Endometrial microvascular endothelial cells (primary cell): ENCODE measurements around the gene BCL2L1. TPM values are rescaled to one million over a fixed set of nuclear protein-coding genes. Genes with fewer than 3 reads are reported as not detected.
"Not testable (repeated sequence)": the region's sequence is repeated elsewhere in the genome, so short reads cannot be mapped to it uniquely, and the experiment has no call there.

Experiments
- in situ Hi-C: cut with HindIII; loops from 2 replicates; pipeline ENCODE4 v1.10.0; 2017; ENCODE audit warnings: low sequenced_read_pairs, low pct_unique_long_range_greater_than_20kb; ENCODE audit errors: inconsistent ontology term
- total RNA-seq: library from RNA; depleted of rRNA; stranded (reverse); fragments of >200 nt; gene quantifications from one replicate; pipeline ENCODE4 v1.2.3, GENCODE V29; 2015; ENCODE audit errors: inconsistent ontology term

Gene BCL2L1
- total RNA-seq, 1 donor from 2014 or later: 169 TPM

DNA sequence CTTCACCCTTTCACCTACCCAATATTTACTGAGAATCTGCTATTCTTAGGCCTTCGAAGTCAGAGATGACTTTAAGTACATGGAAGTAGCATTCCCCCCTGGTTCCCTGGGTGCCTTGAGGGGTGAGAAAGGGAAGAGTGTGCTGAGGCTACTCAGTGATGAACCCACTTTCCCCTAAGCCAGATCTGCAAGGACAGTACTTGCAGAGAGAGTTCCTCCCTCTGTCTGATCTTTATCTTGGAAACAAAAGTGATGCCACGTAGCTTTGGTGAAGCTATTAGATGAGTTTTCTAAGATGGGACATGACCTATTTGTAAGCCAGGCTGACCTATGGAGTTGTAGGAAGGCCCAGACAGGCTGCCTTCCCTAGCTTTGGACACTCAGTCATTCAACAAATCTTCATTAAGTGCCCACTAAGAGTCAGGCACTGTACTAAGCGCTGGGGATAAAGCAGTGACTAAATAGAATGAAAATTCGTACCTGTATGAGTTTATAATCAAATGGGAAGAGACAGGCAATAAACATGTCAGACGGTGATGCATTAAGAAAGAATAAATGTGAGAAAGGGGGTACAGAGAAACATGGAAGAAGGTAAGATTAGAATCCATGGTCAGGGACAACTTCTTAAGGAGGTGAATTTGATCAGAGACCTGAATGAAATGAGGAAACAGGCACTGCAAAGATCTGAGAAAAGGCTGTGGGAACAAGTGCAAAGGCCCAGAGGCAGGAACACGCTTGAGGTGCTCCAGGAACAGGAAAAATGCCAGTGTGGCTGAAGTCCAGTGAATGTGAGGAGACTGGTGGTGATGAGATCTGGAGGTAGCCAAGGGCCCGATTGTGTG, 42.2 kb downstream of the BCL2L1 start:
- in situ Hi-C loops: no loop called here

DNA sequence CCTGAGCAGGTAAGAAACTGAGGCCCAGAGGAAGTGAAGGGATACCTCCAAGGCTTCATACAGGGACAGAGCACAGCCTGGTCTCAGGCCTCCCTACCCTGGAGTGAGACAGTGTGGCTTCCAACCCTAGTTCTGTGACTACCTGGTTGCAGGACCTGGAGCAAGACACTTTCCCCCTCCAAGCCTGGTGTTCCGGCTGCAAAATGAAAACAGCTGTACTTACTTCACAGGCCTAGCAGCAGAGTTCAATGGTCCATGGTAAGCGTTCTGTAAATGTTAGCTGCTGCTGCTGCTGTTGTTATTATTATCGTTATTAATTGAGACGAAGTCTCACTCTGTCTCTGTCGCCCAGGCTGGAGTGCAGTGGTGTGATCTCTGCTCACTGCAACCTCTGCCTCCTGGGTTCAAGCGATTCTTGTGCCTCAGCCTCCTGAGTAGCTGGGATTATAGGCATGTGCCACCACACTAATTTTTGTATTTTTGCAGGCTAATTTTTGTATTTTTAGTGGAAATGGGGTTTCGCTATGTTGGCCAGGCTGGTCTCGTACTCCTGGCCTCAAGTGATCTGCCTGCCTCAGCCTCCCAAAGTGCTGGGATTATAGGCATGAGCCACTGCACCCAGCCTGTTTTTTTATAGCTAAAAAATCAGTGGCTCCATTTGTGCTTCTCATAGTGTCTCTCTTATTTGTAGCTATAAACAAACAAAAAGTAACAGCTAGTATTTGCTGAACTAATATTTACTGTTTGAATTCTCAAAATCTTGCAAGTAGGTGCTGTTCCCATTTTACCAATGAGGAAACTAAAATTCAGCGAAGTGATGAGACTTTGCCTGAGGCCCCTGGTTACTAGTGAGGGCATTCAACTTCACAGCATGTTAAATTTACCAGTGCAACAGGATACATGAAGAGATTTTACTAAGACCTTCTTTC, 43.0 kb downstream of the BCL2L1 start:
- in situ Hi-C loops: no loop called here

DNA sequence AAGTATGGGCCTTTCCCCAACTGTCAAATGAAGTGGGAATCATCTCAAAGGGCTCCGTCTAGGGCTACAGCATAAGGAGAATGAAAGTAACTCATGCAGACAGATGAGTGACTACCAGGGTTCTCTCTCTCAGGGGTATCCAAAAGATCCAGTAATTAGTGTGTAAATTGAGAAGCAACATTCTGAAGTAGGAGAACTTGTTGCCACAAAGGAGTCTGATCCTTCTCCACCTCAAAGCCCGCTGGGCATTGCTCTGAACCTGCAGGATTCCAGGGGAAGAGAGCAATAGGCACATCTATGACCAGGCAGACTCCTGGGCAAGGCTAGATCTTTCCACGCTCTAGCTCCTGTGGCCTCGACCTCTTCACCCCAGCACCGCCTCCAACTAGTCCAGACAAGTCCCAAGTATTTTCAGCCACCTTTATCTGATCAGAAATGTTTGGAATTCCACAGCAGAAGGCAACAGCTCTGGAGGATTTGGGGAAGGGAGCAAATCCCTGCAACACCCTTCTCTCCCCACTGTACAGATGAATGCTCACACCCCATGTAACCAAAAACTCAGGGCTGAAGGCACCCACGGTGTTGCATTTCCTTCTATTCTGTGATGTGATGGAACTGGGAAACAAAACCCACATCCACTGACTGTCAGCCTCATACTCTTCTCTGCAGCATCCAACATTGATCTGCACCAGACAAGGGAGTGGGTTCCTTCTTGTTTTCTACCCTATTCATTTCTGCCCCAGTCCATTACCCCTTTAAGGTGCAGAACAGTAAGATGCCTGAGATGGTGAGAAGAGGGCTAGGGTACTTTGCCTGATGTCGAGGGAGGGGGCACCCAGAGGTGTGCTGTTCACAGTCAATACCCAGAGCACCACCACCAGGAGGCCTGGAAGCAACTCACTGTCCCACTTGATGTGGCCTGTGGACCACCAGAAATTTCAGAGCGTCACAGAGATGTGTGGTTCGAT, 44.0 kb downstream of the BCL2L1 start:
- in situ Hi-C loops: no loop called here

DNA sequence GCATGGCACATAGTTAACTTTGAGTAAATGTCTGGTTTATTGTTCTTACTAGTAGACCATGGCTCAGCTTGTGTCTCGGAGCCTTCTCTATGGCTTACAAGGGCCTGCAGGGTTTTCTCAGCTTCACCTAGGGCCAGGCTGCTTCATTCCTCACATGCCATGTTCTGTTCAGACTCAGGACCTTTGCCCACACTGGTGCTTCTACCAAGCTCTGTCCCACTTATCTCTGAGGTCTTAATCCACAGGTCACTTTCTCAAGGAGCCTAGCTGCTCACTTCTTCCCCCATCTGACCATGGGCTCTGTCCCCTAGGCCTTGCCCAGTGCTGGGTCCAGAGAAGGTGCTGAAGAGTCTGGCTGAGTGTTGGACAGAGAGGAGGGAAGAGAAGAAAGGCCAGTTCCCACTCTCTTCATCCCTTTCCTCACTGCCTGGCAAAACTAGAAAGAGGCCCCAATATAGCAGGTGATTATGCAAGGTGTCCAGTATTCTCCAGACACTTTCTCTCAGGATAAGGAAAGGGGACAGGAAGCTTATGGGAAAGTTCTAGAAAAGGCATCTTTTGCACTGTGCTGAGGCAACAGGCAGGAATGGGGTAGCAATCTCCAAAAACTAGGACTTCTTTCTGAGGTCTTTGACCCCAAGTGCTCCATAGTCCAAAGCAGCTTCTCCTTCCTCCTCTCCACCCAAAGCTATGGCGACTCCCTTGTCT, 45.0 kb downstream of the BCL2L1 start:
- in situ Hi-C loops: no loop called here

DNA sequence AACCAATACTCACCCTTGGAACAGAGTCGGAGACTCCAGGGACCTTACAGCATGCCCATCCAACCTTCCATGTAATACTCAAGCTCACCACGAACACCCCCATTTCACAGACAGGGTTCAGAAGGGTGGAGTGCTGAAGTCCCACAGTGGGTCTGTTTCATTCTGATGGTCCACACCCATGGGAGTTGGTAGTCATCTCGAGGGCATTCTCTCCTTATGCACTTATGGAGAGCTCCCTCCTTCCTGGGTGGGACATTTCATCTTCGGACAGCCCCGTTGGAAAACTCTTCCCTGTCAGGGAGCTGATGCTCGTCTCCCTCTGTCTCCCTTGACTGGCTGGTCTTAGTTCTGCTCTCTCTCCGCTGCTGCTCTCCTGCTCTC, 46.1 kb downstream of the BCL2L1 start:
- in situ Hi-C loops: no loop called here

DNA sequence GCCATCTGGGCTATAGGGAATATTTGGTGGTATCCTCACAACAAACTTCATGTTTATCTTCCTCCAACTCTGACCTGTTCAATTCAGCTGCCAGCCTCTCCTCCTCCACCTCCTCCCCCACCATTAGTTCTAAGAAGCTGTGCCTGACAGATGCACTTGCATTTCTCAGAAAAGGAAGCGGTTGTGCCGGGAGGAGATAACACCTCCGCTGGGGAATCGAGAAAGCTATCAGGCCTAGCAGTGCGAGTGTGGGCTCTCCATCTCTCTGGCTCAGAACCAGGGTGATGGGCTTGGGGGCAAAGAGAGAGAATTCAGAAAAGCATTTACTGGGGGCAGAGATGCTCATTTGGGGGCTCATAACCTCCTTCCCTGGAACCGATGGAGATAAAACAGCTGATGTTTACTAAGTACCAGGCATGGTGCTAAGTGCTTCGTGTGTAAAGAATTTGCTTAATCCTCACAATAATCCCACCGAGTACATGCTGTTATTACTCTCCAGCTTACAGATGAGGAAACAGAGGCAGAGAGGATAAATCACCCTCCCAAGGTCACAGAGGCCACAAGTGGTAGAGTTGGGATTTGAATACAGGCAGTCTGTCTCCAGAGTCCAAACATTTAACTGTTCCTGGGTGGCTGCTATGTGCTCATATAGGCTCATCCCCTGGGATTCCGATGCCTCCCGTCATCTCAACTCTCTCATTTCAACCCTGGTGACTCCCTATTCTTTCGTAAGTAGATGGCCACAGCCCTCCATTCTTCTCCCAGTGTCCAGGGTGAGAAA, 46.6 kb downstream of the BCL2L1 start:
- in situ Hi-C loops: no loop called here

DNA sequence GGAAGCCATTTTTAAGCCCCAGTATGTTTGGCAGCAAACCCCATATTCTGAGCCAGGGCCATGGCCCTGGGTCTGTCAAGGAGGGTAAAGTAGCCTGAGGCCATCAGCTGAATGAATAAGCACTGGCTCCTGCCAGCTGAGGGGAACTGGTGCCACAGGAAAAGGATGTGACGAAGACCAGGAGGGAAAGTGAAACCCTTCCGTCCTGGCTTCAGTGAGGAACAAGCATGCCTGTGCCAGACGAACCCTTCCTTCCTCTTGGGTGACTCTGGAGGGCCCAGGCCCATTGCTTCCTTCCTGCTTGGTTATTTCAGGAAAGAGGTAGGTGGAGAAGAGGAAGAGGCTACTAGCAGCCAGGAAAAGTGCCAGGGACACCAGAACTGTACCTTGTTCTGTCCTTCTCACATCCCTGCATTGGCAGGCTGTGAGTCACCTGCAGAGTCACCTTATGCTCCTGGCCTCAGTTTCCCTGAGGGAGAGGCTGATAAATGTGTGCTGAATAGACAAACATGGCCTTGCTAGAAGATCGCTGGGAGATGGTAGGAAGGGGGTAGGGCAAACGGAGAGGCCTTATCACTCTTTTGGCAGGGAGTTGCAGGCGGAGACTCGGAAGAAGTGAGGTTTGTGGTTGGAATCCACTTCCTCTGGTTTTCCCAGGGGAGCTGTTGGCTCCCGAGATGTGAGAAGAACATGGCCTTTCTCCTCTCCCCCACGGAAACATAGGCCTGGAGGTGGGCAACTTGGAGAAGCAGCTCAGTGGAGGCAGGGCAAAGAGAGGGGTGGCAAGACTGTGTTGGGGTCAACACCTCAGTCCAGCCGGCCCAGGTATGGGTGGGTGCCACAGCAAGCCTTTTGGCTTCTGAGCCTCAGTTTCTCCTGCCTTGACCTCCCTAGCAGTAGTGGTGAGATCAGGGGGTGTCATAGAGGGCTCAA, 47.5 kb downstream of the BCL2L1 start:
- in situ Hi-C loops: no loop called here

DNA sequence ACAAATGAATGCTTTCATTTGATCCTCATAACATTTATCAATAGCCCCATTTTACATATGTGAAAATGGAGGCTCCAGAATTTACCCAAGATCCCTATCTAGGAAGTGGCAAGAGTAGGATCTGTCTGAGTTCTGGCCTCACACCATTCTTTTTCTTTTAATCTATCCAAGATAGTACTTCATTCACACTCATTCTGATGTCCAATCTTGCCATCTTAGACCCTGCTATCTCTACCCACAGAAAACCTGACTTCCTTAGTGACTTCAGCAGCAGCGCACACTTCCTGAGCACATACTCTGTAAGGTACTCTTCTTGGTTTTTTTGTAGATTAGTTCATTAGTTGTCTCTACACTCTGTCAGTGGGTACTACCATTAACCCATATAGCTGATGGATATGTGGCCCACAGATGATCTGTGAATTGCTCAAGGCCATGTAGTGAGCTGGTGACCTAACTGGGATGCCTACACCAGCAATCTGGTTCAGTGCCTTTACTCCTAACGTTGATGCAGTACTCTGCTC, 48.7 kb downstream of the BCL2L1 start:
- in situ Hi-C loops: no loop called here

DNA sequence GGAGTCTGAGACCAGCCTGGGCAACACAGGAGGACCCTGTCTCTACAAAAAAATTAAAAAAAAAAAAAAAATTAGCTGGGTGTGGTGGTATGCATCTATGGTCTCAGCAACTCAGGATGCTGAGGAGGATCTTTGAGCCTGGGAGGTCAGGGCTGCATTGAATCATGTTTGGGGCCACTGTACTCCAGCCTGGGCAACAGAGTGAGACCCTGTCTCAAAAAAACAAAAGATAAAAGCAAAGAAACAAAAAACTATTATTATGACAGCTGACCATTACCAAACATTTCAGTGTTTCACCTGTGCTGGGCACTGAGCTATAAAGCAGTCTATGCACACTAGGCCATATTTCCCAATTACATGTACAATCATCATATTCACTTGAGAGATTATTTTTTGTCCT, 49.2 kb downstream of the BCL2L1 start:
- in situ Hi-C loops: no loop called here

DNA sequence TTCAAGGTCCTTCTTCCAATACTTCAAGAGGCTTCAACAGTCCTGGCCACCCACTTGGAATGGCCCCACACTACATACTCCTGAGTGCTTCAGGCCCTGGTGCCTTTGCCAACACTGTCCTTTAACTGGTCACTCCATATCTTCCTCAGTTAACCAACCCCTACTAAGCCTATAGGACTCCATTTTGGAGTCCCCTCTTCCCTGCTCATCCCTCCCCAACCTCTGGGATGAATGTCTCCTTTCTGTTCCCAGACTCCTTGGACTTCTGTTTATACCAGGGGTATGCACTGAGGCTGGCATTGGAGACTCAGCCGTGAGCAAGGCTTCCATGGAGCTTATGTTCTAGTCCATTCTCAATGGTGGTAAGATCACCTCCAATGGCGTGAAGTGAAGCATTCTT, 51.3 kb downstream of the BCL2L1 start:
- in situ Hi-C loops: no loop called here

DNA sequence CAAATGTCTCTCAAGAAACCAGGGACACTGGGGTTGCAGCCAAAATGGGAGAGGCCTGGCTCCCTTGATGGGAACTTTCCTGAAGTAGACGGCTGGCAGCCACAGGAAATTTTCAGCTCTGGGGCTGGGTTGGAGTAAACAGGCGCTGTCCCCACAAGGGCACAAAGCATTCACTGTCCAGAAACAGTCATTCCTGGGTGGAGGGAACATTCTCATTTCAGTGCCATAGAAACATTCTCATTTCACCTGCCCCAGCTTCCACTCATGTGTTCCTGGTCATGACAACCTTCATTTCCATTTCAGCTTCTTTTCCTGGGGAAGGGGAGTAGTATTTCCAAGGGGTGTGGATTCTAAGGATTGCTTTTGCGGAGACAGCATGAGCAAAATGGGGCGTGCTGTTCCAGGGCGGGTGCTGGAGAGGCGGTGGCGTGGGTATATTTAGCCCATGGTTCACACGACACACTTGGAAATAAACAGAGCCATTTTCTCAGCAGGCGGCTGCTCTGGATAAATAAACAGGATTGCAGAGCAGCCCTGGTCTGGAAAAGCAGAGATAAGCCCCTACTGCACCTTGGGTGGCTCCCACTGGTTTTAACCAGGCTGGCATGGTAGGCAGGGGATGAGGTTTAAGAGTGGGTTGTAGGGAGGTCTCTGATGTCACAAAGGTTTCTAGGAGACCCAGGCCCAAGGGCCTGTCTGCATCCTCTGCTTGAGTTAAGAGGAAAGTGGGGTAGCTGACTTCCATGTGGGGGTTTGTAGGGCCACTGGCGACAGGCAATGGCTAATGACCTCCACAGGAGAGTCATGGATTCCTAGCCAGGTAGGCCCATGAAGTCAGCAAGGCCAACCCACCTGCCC, 52.1 kb downstream of the BCL2L1 start:
- in situ Hi-C loops: no loop called here

DNA sequence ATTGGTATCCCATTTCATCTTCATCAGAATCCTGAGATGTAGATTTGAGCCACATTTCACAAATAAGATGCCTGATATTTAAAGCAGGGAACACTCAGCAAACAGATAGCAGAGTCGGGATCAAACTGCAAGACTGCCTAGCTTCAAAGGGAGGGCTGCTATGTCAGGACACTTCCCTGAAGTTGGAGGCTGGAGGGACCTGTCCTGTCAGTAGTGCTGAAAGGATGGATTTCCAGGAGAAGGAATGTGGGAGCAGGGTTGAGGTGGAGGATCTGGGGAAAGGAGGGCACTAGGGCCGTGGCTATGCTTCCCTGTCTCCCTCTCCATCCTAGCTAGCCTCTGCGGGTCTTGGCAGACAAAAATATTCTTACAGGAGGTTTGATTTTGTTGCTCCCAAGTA, 52.8 kb downstream of the BCL2L1 start:
- in situ Hi-C loops: no loop called here

DNA sequence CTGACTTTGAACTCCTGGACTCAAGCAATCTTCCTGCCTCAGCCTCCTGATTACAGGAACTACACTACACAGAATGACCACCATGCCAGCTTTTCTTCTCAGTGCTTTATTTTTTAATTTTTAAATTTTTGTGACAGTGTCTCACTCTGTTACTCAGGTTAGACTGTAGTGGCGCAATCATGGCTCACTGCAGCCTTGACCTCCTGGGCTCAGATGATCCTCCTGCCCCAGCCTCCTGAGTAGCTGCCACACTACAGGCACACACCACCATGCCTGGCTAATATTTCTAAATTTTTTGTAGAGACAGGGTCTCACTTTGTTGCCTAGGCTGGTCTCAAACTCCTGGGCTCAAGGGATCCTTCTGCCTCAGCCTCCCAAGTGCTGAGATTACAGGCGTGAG, 53.7 kb downstream of the BCL2L1 start:
- in situ Hi-C loops: not testable (repeated sequence)

DNA sequence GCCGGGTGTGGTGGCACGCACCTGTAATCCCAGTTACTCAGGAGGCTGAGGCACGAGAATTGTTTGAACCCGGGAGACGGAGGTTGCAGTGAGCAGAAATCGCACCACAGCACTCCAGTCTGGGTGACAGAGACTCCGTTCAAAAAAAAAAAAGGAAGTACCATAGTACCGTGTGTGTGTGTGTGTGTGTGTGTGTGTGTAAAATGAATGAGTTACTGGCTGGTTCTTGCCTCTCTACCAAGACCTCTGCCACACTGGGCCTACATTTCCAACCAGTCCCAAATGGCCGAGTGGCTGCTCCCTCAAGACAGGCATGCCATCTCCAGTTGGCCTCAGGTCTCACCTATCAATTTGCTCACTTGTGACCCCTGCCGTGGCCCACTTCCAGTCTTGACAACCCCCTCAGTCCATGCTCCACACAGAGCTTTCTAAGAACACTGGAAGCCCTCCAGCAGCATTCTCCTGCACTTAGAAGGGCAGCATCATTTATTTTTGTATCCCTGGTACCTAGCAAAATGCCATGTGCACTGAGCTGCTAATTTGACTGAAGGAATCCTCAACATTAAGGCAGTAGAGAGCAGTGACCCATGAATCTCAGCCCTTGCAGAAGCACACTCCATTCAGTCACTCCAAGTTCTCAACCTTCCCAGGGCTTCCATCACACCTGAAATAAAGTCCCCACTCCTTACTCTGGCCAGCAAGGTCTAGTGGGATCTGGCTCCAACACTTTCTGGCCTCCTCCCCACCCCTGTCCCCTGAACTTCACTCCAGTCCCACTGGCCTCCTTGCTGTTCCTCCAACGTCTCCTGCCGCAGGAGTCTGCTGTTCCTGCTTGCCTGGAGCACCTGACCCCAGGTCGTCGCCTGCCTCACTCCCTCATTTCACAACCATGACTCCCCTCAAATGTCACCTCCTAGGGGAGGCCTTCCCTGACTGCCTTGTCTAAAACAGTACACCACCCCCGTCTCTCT, 55.1 kb downstream of the BCL2L1 start:
- in situ Hi-C loops: no loop called here
